Keratinocyte (primary cell): Measurements from ENCODE around the gene CAPN5. TPM values are rescaled to one million over a fixed set of nuclear protein-coding genes. Genes with fewer than 3 reads are reported as not detected.

Experiments
- DNase-seq: peaks from one replicate; pipeline ENCODE4 v3.0.0-alpha.2; 2011; ENCODE audit warnings: low read depth, missing footprints, low spot score
- FAIRE-seq: peaks from 2 replicates; lab custom pipeline; 2011; peaks lifted over from hg19 to GRCh38; lab: Jason Lieb, UNC
- H2AFZ ChIP-seq: 2 replicates; pipeline ENCODE4 v1.6.0; 2012; ENCODE audit warnings: low read length, control low read depth, inconsistent platforms; ENCODE audit not compliant: control insufficient read depth
- H3K27ac ChIP-seq: 2 replicates; pipeline ENCODE4 v1.5.1; 2011; ENCODE audit warnings: low read length; ENCODE audit not compliant: control insufficient read depth, insufficient read depth
- H3K27me3 ChIP-seq: 3 replicates; pipeline ENCODE4 v1.6.0; 2011; ENCODE audit warnings: low read length; ENCODE audit not compliant: control insufficient read depth, insufficient read depth; ENCODE audit errors: extremely low read depth
- H3K36me3 ChIP-seq, 2 experiments: 2 replicates in 1 of 2; 3 replicates in 1 of 2; pipeline ENCODE4 v1.5.1; 2011; ENCODE audit warnings: low read length in 2 of 2, mild to moderate bottlenecking in 1 of 2; ENCODE audit not compliant: control insufficient read depth in 2 of 2, insufficient read depth in 2 of 2; ENCODE audit errors: extremely low read depth in 1 of 2
- H3K4me1 ChIP-seq: 3 replicates; pipeline ENCODE4 v1.5.1; 2011; ENCODE audit warnings: low read length; ENCODE audit not compliant: control insufficient read depth, insufficient read depth; ENCODE audit errors: extremely low read depth
- H3K4me2 ChIP-seq: 3 replicates; pipeline ENCODE4 v1.6.0; 2011; ENCODE audit warnings: low read depth, low read length; ENCODE audit not compliant: control insufficient read depth, insufficient read depth; ENCODE audit errors: extremely low read depth
- H3K4me3 ChIP-seq, 3 experiments: fragments of 200-600 bp in 1 of 3; sonication (generic) in 1 of 3; 2 replicates in 2 of 3; 3 replicates in 1 of 3; pipeline ENCODE4 v1.5.1; 2011 to 2016; ENCODE audit warnings: low read length in 3 of 3, mild to moderate bottlenecking in 3 of 3, control low read depth in 2 of 3, inconsistent platforms in 1 of 3, low read depth in 1 of 3, mixed read lengths in 1 of 3, mixed run types in 1 of 3, moderate library complexity in 1 of 3; ENCODE audit not compliant: control insufficient read depth in 2 of 3, insufficient read depth in 2 of 3; ENCODE audit errors: extremely low read depth in 1 of 3
- H3K79me2 ChIP-seq: 2 replicates; pipeline ENCODE4 v1.6.0; 2012; ENCODE audit warnings: low read length; ENCODE audit not compliant: control insufficient read depth, insufficient read depth
- H3K9ac ChIP-seq: 3 replicates; pipeline ENCODE4 v1.6.0; 2011; ENCODE audit warnings: low read length; ENCODE audit not compliant: control insufficient read depth, insufficient read depth; ENCODE audit errors: extremely low read depth
- H3K9me1 ChIP-seq: 3 replicates; pipeline ENCODE4 v1.6.0; 2011; ENCODE audit warnings: low read length; ENCODE audit not compliant: control insufficient read depth, insufficient read depth; ENCODE audit errors: extremely low read depth
- H3K9me3 ChIP-seq: 2 replicates; pipeline ENCODE4 v1.5.1; 2012; ENCODE audit warnings: low read depth, low read length; ENCODE audit not compliant: control insufficient read depth
- H4K20me1 ChIP-seq: 3 replicates; pipeline ENCODE4 v1.6.0; 2011; ENCODE audit warnings: low read length; ENCODE audit not compliant: control insufficient read depth, insufficient read depth; ENCODE audit errors: extremely low read depth
- EZH2 ChIP-seq: IDR thresholded peaks from one replicate; pipeline ENCODE4 v1.6.1; 2012; ENCODE audit warnings: inconsistent platforms, mild to moderate bottlenecking, low read length, moderate library complexity
- dilution Hi-C: fragments of 300-500 bp; cut with MboI; formaldehyde crosslinking; loops from one replicate; pipeline ENCODE4 v1.7.0; 2020; ENCODE audit warnings: low sequenced_read_pairs; ENCODE audit not compliant: extremely low pct_ligation_motif_present
- polyA plus RNA-seq, 5 experiments: library from polyadenylated mRNA; depleted of rRNA in 3 of 5; stranded (reverse) in 3 of 5; stranded (forward) in 1 of 5; unstranded in 1 of 5; fragments of >200 nt; gene quantifications; 1 replicate in 1 of 5; 2 replicates in 3 of 5; 3 replicates in 1 of 5; pipeline versions ENCODE4 v1.2.1 to v1.2.3, GENCODE V29; 2011 to 2012; ENCODE audit warnings: missing spikeins in 2 of 5, low read depth in 1 of 5, low replicate concordance in 1 of 5
- TF ChIP-seq, protein P1 (sequence below), 3 experiments: IDR thresholded peaks in 1 of 3; conservative IDR thresholded peaks in 1 of 3; optimal IDR thresholded peaks in 1 of 3; 2 replicates in 2 of 3; 3 replicates in 1 of 3; pipeline versions ENCODE3 to v1.5.1; 2011; ENCODE audit warnings: low read length in 3 of 3, mild to moderate bottlenecking in 3 of 3, moderate library complexity in 2 of 3, control low read depth in 1 of 3, inconsistent platforms in 1 of 3; ENCODE audit not compliant: insufficient read depth in 2 of 3; ENCODE audit errors: extremely low read depth in 1 of 3

The CAPN5 gene
- polyA plus RNA-seq, 1 donor (not counting 4 experiments of a cell fraction or from before 2014, with no cell fraction given): 1.2 TPM

DNA sequence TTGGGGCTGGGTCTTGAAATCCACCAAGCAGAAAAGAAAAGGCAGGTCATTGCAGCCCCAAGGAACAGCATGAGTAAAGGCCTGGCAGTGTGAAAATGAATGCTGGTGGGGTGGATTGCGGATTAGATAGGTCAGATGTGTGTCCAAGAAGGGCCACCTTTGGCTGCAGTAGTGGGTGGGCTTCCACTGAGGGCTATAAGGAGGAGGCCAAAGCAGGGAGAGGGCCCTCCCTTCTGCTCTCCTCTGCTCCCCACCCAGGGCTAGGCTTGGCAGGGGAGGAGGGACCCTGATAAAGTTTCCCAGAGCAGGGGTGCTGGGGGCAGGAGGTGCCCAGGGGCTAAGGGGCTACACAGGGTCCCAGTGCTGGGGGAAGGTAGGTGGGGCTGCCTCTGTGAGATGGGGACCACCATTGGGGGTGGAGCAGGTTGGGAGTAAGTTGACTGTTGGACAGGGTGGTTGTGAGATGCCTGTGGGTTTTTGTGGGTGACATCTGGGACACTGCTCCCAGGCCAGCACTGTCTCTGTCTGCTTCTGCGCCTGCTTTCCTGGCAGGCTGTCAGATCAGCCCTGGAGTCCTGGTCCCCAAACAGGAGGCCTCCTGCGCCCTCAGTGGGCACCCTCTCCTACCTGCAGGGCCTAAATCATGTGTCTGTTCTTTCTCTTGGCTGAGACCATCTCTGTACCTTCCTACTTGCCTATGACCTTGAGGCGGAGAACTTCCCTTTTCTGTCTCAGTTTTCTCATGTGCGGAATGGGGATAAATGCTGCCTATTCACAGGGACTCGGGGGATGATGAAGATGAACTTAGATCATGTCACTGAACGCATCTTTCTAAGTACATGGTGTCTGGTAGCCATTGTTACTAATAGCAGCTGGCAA is 1.9 kb downstream of the CAPN5 start:
- Histone ChIP-seq H3K4me2 (no peak overlapping the region), H3K4me1 (peaks cover 9% of the 10 kb centered on the region), H3K9ac (no peak overlapping the region), H3K27ac (no peak overlapping the region), H3K79me2 (no peaks in the 10 kb centered on the region), H3K9me1 (peaks cover 2% of the 10 kb centered on the region), H3K36me3 (no peaks in the 10 kb centered on the region), H4K20me1 (no peaks in the 10 kb centered on the region), H3K4me3 (no peak overlapping the region), H2AFZ (no peak overlapping the region), H3K27me3 (peaks cover 23% of the 10 kb centered on the region), H3K9me3 (no peaks in the 10 kb centered on the region)
- DNase-seq: no peak
- dilution Hi-C loops: no loop called here
- no peak for TF ChIP-seq EZH2
- TF ChIP-seq, protein P1, sequence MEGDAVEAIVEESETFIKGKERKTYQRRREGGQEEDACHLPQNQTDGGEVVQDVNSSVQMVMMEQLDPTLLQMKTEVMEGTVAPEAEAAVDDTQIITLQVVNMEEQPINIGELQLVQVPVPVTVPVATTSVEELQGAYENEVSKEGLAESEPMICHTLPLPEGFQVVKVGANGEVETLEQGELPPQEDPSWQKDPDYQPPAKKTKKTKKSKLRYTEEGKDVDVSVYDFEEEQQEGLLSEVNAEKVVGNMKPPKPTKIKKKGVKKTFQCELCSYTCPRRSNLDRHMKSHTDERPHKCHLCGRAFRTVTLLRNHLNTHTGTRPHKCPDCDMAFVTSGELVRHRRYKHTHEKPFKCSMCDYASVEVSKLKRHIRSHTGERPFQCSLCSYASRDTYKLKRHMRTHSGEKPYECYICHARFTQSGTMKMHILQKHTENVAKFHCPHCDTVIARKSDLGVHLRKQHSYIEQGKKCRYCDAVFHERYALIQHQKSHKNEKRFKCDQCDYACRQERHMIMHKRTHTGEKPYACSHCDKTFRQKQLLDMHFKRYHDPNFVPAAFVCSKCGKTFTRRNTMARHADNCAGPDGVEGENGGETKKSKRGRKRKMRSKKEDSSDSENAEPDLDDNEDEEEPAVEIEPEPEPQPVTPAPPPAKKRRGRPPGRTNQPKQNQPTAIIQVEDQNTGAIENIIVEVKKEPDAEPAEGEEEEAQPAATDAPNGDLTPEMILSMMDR (optimal IDR thresholded peaks at IDR 0.05 in 1 of 3, IDR thresholded peaks at IDR 0.05 in 1 of 3, conservative IDR thresholded peaks at IDR 0.05 in 1 of 3; ENCODE audit: extremely low read depth in 1 of 3, insufficient read depth in 2 of 3, low read length in 3 of 3): no peak
- FAIRE-seq: no peak

DNA sequence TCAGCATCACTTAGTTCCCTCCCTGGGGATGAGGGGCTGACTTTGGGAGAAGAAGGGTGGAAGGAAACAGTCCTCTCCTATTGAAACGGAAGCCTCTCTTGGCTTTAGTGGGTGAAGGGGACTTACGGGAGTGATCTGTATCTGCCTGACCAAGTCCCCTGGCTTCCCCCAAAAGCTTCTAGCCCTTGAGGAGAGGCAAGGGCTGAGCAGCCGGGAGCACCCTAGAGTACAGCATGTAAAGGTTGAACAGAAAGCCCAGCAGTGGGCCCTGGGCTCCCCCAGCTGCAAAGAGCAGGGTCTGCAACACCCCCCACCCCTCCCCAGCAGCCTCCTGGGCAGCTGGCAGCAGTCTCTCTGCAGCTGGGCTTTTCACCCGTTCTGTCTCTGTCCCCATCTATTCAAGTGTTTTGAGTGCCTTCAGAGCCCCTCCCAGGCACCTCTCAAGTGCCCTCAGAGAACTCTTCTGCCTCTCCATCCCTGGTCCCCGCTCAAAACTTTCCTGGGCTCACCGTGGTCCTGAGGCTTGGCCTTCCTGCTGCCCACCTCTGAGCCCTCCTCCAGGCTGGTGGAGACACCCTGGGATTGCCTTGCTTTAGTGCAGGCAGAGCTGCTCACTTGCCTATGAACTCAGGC is 2.7 kb downstream of the CAPN5 start:
- dilution Hi-C loops: no loop called here
- Histone ChIP-seq H3K9me3 (no peaks in the 10 kb centered on the region), H3K79me2 (no peaks in the 10 kb centered on the region), H3K9me1 (peaks cover 2% of the 10 kb centered on the region), H3K36me3 (no peaks in the 10 kb centered on the region), H3K9ac (no peak overlapping the region), H2AFZ (no peak overlapping the region), H3K4me1 (peaks cover 12% of the 10 kb centered on the region), H4K20me1 (no peaks in the 10 kb centered on the region), H3K27me3 (peaks cover 23% of the 10 kb centered on the region), H3K4me2 (no peak overlapping the region), H3K4me3 (no peak overlapping the region), H3K27ac (no peak overlapping the region)
- no peak for DNase-seq
- no peak for FAIRE-seq
- TF ChIP-seq, protein P1 (optimal IDR thresholded peaks at IDR 0.05 in 1 of 3, IDR thresholded peaks at IDR 0.05 in 1 of 3, conservative IDR thresholded peaks at IDR 0.05 in 1 of 3; ENCODE audit: extremely low read depth in 1 of 3, insufficient read depth in 2 of 3, low read length in 3 of 3): no peak
- TF ChIP-seq EZH2: no peak
